Effector memory CD8-positive, alpha-beta T cell (primary cell): ENCODE data around the gene C22orf42.
A peak's percentile ranks its signal among the peaks of the same experiment; 100 is the strongest.
"Not testable (repeated sequence)": the region's sequence is repeated elsewhere in the genome, so short reads cannot be mapped to it uniquely, and the experiment has no call there.

Experiments used
- ATAC-seq: fragments of 150-1000 bp; cut with Tn5 transposase; replicated peaks from 2 replicates; pipeline ENCODE4 v1.10.0; 2021; ENCODE audit warnings: mild to moderate bottlenecking, moderate library complexity
- DNase-seq, 3 experiments: peaks; one replicate each; pipeline ENCODE4 v3.0.0; 2021
- H3K27ac Mint-ChIP-seq, 2 donors: one replicate each; pipeline ENCODE4 v1.8.0; 2022; ENCODE audit warnings: mild to moderate bottlenecking in 2 of 2, mixed read lengths in 2 of 2, moderate library complexity in 2 of 2
- H3K27me3 Mint-ChIP-seq, 2 donors: one replicate each; pipeline ENCODE4 v1.8.0; 2022; ENCODE audit warnings: mixed read lengths in 2 of 2
- H3K36me3 Mint-ChIP-seq: one replicate; pipeline ENCODE4 v1.8.0; 2022; ENCODE audit warnings: mild to moderate bottlenecking, moderate library complexity, mixed read lengths; ENCODE audit not compliant: insufficient read depth
- H3K4me1 Mint-ChIP-seq, 2 donors: one replicate each; pipeline ENCODE4 v1.8.0; 2022; ENCODE audit warnings: low read depth in 2 of 2, mixed read lengths in 2 of 2
- H3K4me3 Mint-ChIP-seq, 2 donors: one replicate each; pipeline ENCODE4 v1.8.0; 2022; ENCODE audit warnings: mild to moderate bottlenecking in 2 of 2, mixed read lengths in 2 of 2, moderate library complexity in 2 of 2
- H3K9me3 Mint-ChIP-seq, 2 donors: one replicate each; pipeline ENCODE4 v1.8.0; 2022; ENCODE audit warnings: mixed read lengths in 2 of 2

C22orf42 gene

GRCh38 chr22:32137731-32138324, 21.3 kb downstream of the C22orf42 start:
- Mint-ChIP-seq H3K4me1 (peaks cover 19 to 20% of the 10 kb centered on the region in 2 donors), H3K27ac (peak overlapping the region; percentile 85 to 96), H3K4me3 (peak overlapping the region; percentile 85 to 90)
- DNase-seq = peak; percentile 41 to 52 (median 47)
- H3K9me3 Mint-ChIP-seq, H3K27me3 Mint-ChIP-seq, H3K36me3 Mint-ChIP-seq: not testable (repeated sequence)
- peak; percentile 84 for ATAC-seq

- not testable (repeated sequence) for DNase-seq, H3K27ac Mint-ChIP-seq, H3K4me3 Mint-ChIP-seq, H3K36me3 Mint-ChIP-seq, ATAC-seq, H3K9me3 Mint-ChIP-seq, H3K27me3 Mint-ChIP-seq
- H3K4me1 Mint-ChIP-seq = peaks cover 13 to 15% of the 10 kb centered on the region in 2 donors
Measured at GRCh38 chr22:32136881-32137280, 22.2 kb downstream of the C22orf42 start.

GRCh38 chr22:32135958-32136357, 23.1 kb downstream of the C22orf42 start:
- H3K27ac Mint-ChIP-seq, H3K4me3 Mint-ChIP-seq, H3K9me3 Mint-ChIP-seq, H3K36me3 Mint-ChIP-seq, ATAC-seq, H3K27me3 Mint-ChIP-seq, DNase-seq: not testable (repeated sequence)
- H3K4me1 Mint-ChIP-seq = peaks cover 11 to 13% of the 10 kb centered on the region in 2 donors

GRCh38 chr22:32134796-32135195, 24.3 kb downstream of the C22orf42 start:
- not testable (repeated sequence) for H3K9me3 Mint-ChIP-seq, H3K27ac Mint-ChIP-seq, H3K4me3 Mint-ChIP-seq, ATAC-seq, DNase-seq, H3K36me3 Mint-ChIP-seq
- peaks cover 11 to 13% of the 10 kb centered on the region in 2 donors for H3K4me1 Mint-ChIP-seq
- H3K27me3 Mint-ChIP-seq = peaks cover 0 to 14% of the 10 kb centered on the region in 2 donors

- no peak for DNase-seq
- peaks cover 6 to 8% of the 10 kb centered on the region in 2 donors for H3K4me1 Mint-ChIP-seq
- H3K9me3 Mint-ChIP-seq = no peaks in the 10 kb centered on the region
- peak overlapping the region in 1 of 2 donors; percentile 6 for H3K27ac Mint-ChIP-seq
- no peak for ATAC-seq
- peaks cover 0 to 23% of the 10 kb centered on the region in 2 donors for H3K27me3 Mint-ChIP-seq
- H3K4me3 Mint-ChIP-seq = no peak overlapping the region
- H3K36me3 Mint-ChIP-seq = peaks cover 3% of the 10 kb centered on the region
Measured at GRCh38 chr22:32132783-32133182, 26.3 kb downstream of the C22orf42 start.

- H3K27me3 Mint-ChIP-seq = peaks cover 0 to 23% of the 10 kb centered on the region in 2 donors
- H3K9me3 Mint-ChIP-seq = no peaks in the 10 kb centered on the region
- H3K36me3 Mint-ChIP-seq = no peaks in the 10 kb centered on the region
- peaks cover 0 to 2% of the 10 kb centered on the region in 2 donors for H3K4me1 Mint-ChIP-seq
- peak overlapping the region in 1 of 2 donors; percentile 6 for H3K27ac Mint-ChIP-seq
- ATAC-seq = no peak
- H3K4me3 Mint-ChIP-seq = no peak overlapping the region
- DNase-seq = no peak
Measured at GRCh38 chr22:32132126-32132525, 27.0 kb downstream of the C22orf42 start.

GRCh38 chr22:32130464-32130863, 28.6 kb downstream of the C22orf42 start:
- ATAC-seq (no peak), DNase-seq (no peak)
- Mint-ChIP-seq H3K4me3 (no peak overlapping the region), H3K36me3 (no peaks in the 10 kb centered on the region), H3K4me1 (peaks cover 0 to 2% of the 10 kb centered on the region in 2 donors), H3K27ac (no peak overlapping the region), H3K27me3 (peaks cover 0 to 23% of the 10 kb centered on the region in 2 donors), H3K9me3 (no peaks in the 10 kb centered on the region)

GRCh38 chr22:32127904-32128303, 31.2 kb downstream of the C22orf42 start:
- Mint-ChIP-seq H3K27me3 (peaks cover 0 to 23% of the 10 kb centered on the region in 2 donors), H3K4me1 (peaks cover 0 to 14% of the 10 kb centered on the region in 2 donors), H3K9me3 (no peaks in the 10 kb centered on the region), H3K4me3 (no peak overlapping the region), H3K27ac (no peak overlapping the region), H3K36me3 (peaks cover 5% of the 10 kb centered on the region)
- DNase-seq (no peak), ATAC-seq (no peak)

- peaks cover 0 to 11% of the 10 kb centered on the region in 2 donors for H3K27me3 Mint-ChIP-seq
- H3K9me3 Mint-ChIP-seq = no peaks in the 10 kb centered on the region
- ATAC-seq (no peak), DNase-seq (no peak)
- H3K27ac Mint-ChIP-seq = no peak overlapping the region
- H3K36me3 Mint-ChIP-seq = peaks cover 5% of the 10 kb centered on the region
- peaks cover 0 to 12% of the 10 kb centered on the region in 2 donors for H3K4me1 Mint-ChIP-seq
- no peak overlapping the region for H3K4me3 Mint-ChIP-seq
Measured at GRCh38 chr22:32123657-32124056, 35.4 kb downstream of the C22orf42 start.

GRCh38 chr22:32122899-32123298, 36.2 kb downstream of the C22orf42 start:
- Mint-ChIP-seq H3K27me3 (peaks cover 0 to 11% of the 10 kb centered on the region in 2 donors), H3K9me3 (no peaks in the 10 kb centered on the region), H3K4me3 (no peak overlapping the region), H3K27ac (no peak overlapping the region), H3K4me1 (peaks cover 0 to 12% of the 10 kb centered on the region in 2 donors), H3K36me3 (peaks cover 5% of the 10 kb centered on the region)
- DNase-seq = no peak
- ATAC-seq = no peak

- ATAC-seq (no peak), DNase-seq (no peak)
- no peaks in the 10 kb centered on the region for H3K9me3 Mint-ChIP-seq
- no peak overlapping the region for H3K27ac Mint-ChIP-seq
- H3K36me3 Mint-ChIP-seq = peaks cover 5% of the 10 kb centered on the region
- peaks cover 0 to 12% of the 10 kb centered on the region in 2 donors for H3K4me1 Mint-ChIP-seq
- H3K4me3 Mint-ChIP-seq = no peak overlapping the region
- H3K27me3 Mint-ChIP-seq = peaks cover 9 to 17% of the 10 kb centered on the region in 2 donors
Measured at GRCh38 chr22:32120603-32121002, 38.5 kb downstream of the C22orf42 start.

- ATAC-seq = no peak
- H3K9me3 Mint-ChIP-seq = no peaks in the 10 kb centered on the region
Measured at GRCh38 chr22:32119568-32120235, 39.4 kb downstream of the C22orf42 start.

GRCh38 chr22:32112380-32112779, 46.7 kb downstream of the C22orf42 start:
- H3K27me3 Mint-ChIP-seq = peaks cover 49 to 50% of the 10 kb centered on the region in 2 donors
- H3K27ac Mint-ChIP-seq = no peak overlapping the region
- no peaks in the 10 kb centered on the region for H3K4me1 Mint-ChIP-seq
- ATAC-seq = no peak
- no peaks in the 10 kb centered on the region for H3K9me3 Mint-ChIP-seq
- H3K4me3 Mint-ChIP-seq = no peak overlapping the region
- no peaks in the 10 kb centered on the region for H3K36me3 Mint-ChIP-seq
- no peak for DNase-seq

More at GRCh38 chr22:32119568-32120235, 39.4 kb downstream of the C22orf42 start:
- no peak for DNase-seq
- Mint-ChIP-seq H3K4me1 (peaks cover 0 to 6% of the 10 kb centered on the region in 2 donors), H3K4me3 (no peak overlapping the region), H3K27me3 (peaks cover 9 to 26% of the 10 kb centered on the region in 2 donors), H3K36me3 (peaks cover 2% of the 10 kb centered on the region), H3K27ac (no peak overlapping the region)

- H3K27me3 Mint-ChIP-seq = peaks cover 62 to 71% of the 10 kb centered on the region in 2 donors
- no peak overlapping the region for H3K27ac Mint-ChIP-seq
- H3K4me1 Mint-ChIP-seq = no peaks in the 10 kb centered on the region
- DNase-seq = no peak
- no peak overlapping the region for H3K4me3 Mint-ChIP-seq
- H3K36me3 Mint-ChIP-seq = no peaks in the 10 kb centered on the region
- no peak for ATAC-seq
- no peaks in the 10 kb centered on the region for H3K9me3 Mint-ChIP-seq
Measured at GRCh38 chr22:32106930-32107329, 52.2 kb downstream of the C22orf42 start.
